Measurements from ENCODE around the gene CERS6.

DNA sequence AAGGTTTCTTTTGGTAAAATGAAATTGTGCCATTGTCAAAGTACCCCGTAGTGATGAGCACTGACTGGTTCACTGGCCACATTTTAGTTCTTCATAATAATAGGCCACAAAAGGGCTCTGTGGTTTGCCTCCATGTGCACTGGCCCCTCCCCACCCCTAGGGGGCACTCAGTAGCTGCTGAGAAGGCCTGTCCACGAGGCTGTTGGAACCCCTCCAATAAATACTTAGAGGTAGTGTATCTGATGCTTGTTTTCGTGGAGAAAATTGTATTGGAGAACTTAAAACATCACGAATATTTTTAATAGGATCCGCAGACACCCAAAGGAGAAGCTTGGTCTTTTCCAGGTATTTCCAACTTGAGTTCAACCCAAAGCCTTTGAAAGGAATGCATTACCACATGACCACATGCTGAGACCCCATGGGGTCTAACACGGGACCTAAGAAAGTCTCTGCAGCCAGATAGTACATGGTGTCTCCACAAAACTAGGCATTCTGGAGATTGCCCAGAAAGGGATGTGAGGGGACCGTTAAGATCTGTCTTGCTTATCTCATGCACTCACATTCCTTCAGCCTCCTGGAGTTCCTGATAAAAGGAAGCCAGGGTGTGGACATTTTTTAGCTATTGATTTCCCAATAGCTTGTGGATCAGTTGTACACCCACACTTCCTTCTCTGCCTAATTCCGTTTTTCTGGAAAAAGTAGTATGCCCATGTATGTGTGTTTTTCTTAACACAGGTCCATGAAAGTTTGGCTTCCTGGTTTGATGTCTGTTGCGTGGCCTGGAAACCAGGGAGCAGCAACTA is 317.8 kb downstream of the CERS6 start:
- peak; percentile 88 to 89 for TF ChIP-seq CTCF (conservative IDR thresholded peaks at IDR 0.05 in 1 of 2, IDR thresholded peaks at IDR 0.05 in 1 of 2; ENCODE audit: extremely low read depth in 1 of 2, insufficient read depth in 1 of 2, low read depth in 1 of 2, low read length in 2 of 2)
- TF ChIP-seq EZH2 (IDR thresholded peaks at IDR 0.05; ENCODE audit: borderline replicate concordance, low read length): no peak

Data from mammary epithelial cell (primary cell).